Psoas muscle (tissue), 8 donors: Measurements from ENCODE around the gene FHOD1. TPM values are rescaled to one million over a fixed set of nuclear protein-coding genes. Genes with fewer than 3 reads are reported as not detected.

ENCODE experiments used
- ATAC-seq, 4 donors: fragments of 200-7000 bp; cut with Tn5 transposase; one replicate each; pipeline ENCODE4 v1.9.1; 2020; ENCODE audit warnings: moderate library complexity in 3 of 4, mild to moderate bottlenecking in 2 of 4
- DNase-seq, 2 donors: peaks; one replicate each; pipeline ENCODE4 v3.0.0-alpha.2; 2020
- H3K27ac ChIP-seq: fragments of 200-600 bp; one replicate; pipeline ENCODE4 v1.8.0; 2022
- H3K27me3 ChIP-seq, 3 donors: fragments of 200-600 bp in 1 of 3; one replicate each; pipeline versions ENCODE4 v1.6.1 to v1.8.0; 2013 to 2022; ENCODE audit warnings: low read length in 2 of 3, mild to moderate bottlenecking in 2 of 3, moderate library complexity in 1 of 3; ENCODE audit not compliant: insufficient read depth in 3 of 3
- H3K36me3 ChIP-seq, 2 donors: fragments of 200-600 bp in 1 of 2; one replicate each; pipeline versions ENCODE4 v1.6.1 to v1.8.0; 2013 to 2022; ENCODE audit warnings: low read depth in 1 of 2, mild to moderate bottlenecking in 1 of 2, moderate library complexity in 1 of 2; ENCODE audit not compliant: insufficient read depth in 1 of 2
- H3K4me1 ChIP-seq: fragments of 200-600 bp; one replicate; pipeline ENCODE4 v1.8.0; 2022
- H3K4me3 ChIP-seq: fragments of 200-600 bp; one replicate; pipeline ENCODE4 v1.8.0; 2022; ENCODE audit warnings: mild to moderate bottlenecking
- H3K9me3 ChIP-seq: fragments of 200-600 bp; one replicate; pipeline ENCODE4 v1.8.0; 2022
- WGBS, 3 donors: extraction: QIAGEN DNeasy Blood & Tissue Kit; methylation state at CpG; one replicate each; pipeline versions ENCODE4 v1.1.6 to v1.1.7; 2013; 5-methylcytosine and 5-hydroxymethylcytosine counted together
- intact Hi-C, 2 donors: fragments of 100-400 bp; cut with DNase I; formaldehyde crosslinking; loops; one replicate each; pipeline versions ENCODE4 v1.11.0 to v1.14.2; 2022
- polyA plus RNA-seq, 3 donors: library from polyadenylated mRNA; stranded (reverse); fragments of 200-250 nt; gene quantifications; one replicate each; pipeline ENCODE4 v1.2.3, GENCODE V29; 2013
- total RNA-seq, 4 donors: library from RNA; stranded (reverse); fragmentation: NEBNext Ultra II Directional in 2 of 4; extraction: Animal tissue kit (Norgen Biotek cat#: 25700) in 2 of 4; gene quantifications; one replicate each; pipeline versions ENCODE4 v1.2.1 to v1.2.4, GENCODE V29; 2021 to 2023
- TF ChIP-seq, protein P1 (sequence below): fragments of 200-600 bp; IDR thresholded peaks from one replicate; pipeline ENCODE4 v1.8.0; 2022; ENCODE audit warnings: antibody characterized with exemption
- donor health status: healthy with polysubstance abuse.
- donor health status: DM: no; HTN: no; CAD: no; lungs with moderate emphysema.
- donor health status: Bipolar disorder and iron deficiency.
- donor health status: healthy.
- donor health status: DM: yes; HTN: yes; CAD: no.
- donor health status: DM: no; HTN: no; CAD: no.
- donor health status: DM: no; HTN: no; CAD: no.
- donor health status: DM: yes; HTN: yes; CAD: no.

FHOD1 gene
- total and polyA plus RNA-seq, 7 donors: 16.9 to 154 (median 61.5) TPM

DNA sequence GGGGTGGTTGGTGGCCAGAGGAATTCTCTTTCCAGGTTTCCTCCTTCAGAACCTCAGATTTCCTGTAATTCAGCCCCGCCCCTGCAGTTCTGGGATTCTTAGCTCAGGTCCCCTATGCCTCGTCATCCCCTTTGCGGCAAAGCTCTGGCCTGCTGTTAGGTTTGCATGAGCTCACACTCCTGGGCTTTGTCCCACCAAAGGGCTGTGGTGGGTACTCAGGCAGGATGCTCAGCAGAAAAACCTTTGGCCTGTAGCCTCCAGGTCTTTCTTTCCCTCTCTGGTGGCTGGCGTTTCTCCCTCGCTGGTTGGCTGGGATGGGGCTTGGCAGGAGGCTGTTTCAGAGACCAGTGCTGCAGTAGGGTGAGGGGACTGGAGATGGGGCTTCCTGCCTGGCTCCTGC lies 22.5 kb upstream of the FHOD1 start:
- ATAC-seq: no peak
- no peaks in the 10 kb centered on the region for H3K27me3 ChIP-seq

DNA sequence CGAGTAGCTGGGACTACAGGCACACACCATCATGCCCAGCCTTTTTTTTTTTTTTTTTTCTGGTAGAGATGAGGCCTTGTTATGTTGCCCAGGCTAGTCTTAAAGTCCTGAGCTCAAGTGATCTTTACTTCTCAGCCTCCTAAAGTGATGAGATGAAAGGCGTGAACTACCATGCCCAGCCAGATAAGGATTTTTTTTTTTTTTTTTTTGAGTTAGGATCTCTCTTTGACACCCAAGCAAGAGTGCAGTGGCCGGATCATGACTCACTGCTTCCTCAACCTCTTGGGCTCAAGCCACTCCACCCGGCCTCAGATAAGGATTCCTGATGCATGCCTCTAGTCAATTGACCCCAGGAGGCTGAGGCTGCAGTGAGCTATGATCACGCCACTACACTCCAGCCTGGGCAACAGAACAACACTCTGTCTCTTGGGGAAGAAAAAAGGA lies 20.9 kb upstream of the FHOD1 start:
- intact Hi-C loops: loop anchor here in 1 of 2 donors (10.0 kb wide), 1 partner anchor 147 kb away; the partner anchor contains the start of gene ZDHHC1
- TF ChIP-seq, protein P1, sequence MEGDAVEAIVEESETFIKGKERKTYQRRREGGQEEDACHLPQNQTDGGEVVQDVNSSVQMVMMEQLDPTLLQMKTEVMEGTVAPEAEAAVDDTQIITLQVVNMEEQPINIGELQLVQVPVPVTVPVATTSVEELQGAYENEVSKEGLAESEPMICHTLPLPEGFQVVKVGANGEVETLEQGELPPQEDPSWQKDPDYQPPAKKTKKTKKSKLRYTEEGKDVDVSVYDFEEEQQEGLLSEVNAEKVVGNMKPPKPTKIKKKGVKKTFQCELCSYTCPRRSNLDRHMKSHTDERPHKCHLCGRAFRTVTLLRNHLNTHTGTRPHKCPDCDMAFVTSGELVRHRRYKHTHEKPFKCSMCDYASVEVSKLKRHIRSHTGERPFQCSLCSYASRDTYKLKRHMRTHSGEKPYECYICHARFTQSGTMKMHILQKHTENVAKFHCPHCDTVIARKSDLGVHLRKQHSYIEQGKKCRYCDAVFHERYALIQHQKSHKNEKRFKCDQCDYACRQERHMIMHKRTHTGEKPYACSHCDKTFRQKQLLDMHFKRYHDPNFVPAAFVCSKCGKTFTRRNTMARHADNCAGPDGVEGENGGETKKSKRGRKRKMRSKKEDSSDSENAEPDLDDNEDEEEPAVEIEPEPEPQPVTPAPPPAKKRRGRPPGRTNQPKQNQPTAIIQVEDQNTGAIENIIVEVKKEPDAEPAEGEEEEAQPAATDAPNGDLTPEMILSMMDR: no peak

More for the DNA sequence above, 22.5 kb upstream of the FHOD1 start:
- intact Hi-C loops: loop anchor here (5.0 to 10.0 kb wide), 2 partner anchors 145 to 193 kb away; partner anchors contain the start of gene ZDHHC1 (in 1 of the 2)
- WGBS, 3 donors: 58 to 65% (median 64%) methylated on average over 5 of the region's 5 CpGs
- H3K27ac ChIP-seq: no peak overlapping the region
- TF ChIP-seq, protein P1: no peak
- H3K9me3 ChIP-seq: no peaks in the 10 kb centered on the region
- DNase-seq: peak in 1 of 2 donors; percentile 34
- no peaks in the 10 kb centered on the region for H3K36me3 ChIP-seq
- no peaks in the 10 kb centered on the region for H3K4me1 ChIP-seq
- no peak overlapping the region for H3K4me3 ChIP-seq

DNA sequence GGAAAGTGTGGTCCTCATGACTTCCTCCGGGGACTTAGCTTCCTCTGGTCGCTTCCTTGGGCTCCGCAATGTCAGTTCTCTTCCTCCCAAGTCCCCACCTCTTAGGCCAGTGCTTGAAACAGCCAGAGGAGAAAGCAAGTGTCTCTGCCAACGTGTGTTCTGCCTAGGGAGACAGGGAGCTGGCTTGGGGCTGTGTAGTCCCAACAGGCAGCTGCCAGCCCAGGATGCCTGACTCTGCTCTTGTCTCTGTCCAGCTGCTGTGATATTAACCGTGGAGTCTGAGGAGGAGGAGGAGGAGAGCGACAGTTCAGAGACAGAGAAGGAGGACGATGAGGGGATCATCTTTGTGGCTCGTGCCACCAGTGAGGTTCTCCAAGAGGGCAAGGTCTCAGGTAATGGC lies 18.6 kb upstream of the FHOD1 start:
- Histone ChIP-seq H3K4me1 (peaks cover 3% of the 10 kb centered on the region), H3K27me3 (no peaks in the 10 kb centered on the region), H3K27ac (no peak overlapping the region), H3K4me3 (no peak overlapping the region), H3K9me3 (no peaks in the 10 kb centered on the region), H3K36me3 (no peaks in the 10 kb centered on the region)
- intact Hi-C loops: loop anchor here in 1 of 2 donors (10.0 kb wide), 1 partner anchor 149 kb away; the partner anchor contains the start of gene ZDHHC1
- whole genome bisulfite sequencing, 3 donors: 58 to 73% (median 69%) methylated on average over 8 of the region's 8 CpGs
- peak; percentile 5 to 20 for DNase-seq
- TF ChIP-seq, protein P1: no peak
- ATAC-seq: no peak

More for the DNA sequence above, 20.9 kb upstream of the FHOD1 start:
- DNase-seq (peak; percentile 61 to 66), ATAC-seq (peak in 1 of 4 donors; percentile 61)
- no peak overlapping the region for H3K4me3 ChIP-seq
- no peaks in the 10 kb centered on the region for H3K4me1 ChIP-seq
- H3K27me3 ChIP-seq: no peaks in the 10 kb centered on the region
- WGBS, 3 donors: 57 to 73% (median 65%) methylated on average over 5 of the region's 5 CpGs
- no peak overlapping the region for H3K27ac ChIP-seq
- H3K9me3 ChIP-seq: no peaks in the 10 kb centered on the region
- no peaks in the 10 kb centered on the region for H3K36me3 ChIP-seq

DNA sequence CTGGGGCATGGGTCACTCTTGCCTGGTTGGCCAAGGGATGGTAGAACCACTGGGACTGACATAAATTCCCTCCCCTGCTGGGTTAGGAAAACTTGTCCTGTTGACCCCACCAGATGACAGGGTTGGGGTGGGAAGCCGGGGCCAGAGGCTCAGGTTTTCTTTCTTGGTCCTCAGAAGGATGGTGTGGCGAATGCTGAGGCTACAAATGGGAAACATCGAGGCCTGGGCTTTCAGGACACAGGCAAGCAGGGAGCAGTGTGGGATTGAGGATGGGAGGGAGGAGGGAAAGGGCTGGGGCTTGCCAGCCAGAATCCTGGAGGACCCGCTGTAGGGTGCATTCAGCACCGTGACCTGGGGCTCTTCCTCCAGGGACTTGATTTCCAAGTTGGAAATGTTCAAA lies 17.6 kb upstream of the FHOD1 start:
- H3K27me3 ChIP-seq: no peaks in the 10 kb centered on the region
- WGBS, 3 donors: 88 to 91% (median 89%) methylated on average over 5 of the region's 5 CpGs
- no peaks in the 10 kb centered on the region for H3K9me3 ChIP-seq
- H3K27ac ChIP-seq: no peak overlapping the region
- ATAC-seq (no peak), DNase-seq (peak in 1 of 2 donors; percentile 13)
- intact Hi-C loops: loop anchor here in 1 of 2 donors (10.0 kb wide), 1 partner anchor 150 kb away; the partner anchor contains the start of gene ZDHHC1
- TF ChIP-seq, protein P1: no peak
- H3K4me3 ChIP-seq: no peak overlapping the region
- H3K4me1 ChIP-seq: peaks cover 10% of the 10 kb centered on the region
- no peaks in the 10 kb centered on the region for H3K36me3 ChIP-seq
